ENCODE data around the gene PLG.
"Not testable (repeated sequence)": the region's sequence is repeated elsewhere in the genome, so short reads cannot be mapped to it uniquely, and the experiment has no call there.

The PLG gene

DNA sequence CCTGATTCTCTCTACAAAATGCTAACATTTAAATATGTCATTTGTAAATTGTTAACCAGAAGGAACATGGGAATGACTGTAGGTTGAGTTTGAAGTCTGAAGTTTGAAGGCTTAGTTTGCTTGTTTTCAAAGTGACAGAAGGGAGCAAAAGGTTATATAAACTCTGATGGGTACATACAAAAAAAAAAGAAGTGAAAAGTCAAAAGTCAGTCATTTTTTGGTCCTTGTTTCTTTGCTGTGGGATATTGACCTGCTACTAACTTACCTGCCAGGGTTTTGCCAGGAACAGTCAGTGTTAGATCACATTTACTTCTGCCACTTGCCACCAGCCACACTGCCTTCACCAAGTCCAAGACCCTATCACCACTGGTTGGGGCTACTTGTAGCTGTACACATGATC lies 6.9 kb downstream of the PLG start:
- not testable (repeated sequence) for DNase-seq

DNA sequence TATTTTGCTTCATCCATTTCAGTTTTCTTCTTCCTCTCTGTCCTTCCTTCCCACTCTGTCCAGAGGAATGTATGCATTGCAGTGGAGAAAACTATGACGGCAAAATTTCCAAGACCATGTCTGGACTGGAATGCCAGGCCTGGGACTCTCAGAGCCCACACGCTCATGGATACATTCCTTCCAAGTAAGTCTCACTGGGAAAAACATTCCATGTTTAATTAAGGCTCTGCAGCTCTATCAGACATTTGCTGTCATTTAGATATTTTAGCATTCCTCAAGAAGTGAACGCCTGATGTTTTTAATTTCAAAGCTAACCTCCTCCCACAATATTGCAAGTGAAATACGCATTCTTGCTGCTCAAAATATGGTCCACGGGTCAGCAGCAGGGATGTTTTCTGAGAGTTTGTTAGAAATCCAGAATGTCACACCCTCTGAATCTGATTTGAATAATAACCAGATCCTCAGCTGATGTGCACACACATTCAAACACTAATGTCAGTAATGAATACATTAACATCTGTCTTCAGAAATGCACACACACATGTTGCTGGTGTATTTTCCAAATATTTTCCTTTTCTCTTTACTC lies 12.8 kb downstream of the PLG start:
- DNase-seq, result peak; percentile 5

DNA sequence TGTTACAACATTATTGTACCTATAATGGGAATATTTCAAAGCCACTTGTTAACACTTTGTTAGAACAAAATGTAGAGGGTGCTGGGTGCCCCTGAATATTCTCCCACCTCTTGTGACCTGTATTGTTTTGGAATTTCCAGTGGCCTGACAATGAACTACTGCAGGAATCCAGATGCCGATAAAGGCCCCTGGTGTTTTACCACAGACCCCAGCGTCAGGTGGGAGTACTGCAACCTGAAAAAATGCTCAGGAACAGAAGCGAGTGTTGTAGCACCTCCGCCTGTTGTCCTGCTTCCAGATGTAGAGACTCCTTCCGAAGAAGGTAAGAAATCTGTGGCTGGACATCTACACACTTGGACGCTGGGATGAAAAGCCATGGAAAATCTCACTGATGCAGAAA lies 28.9 kb downstream of the PLG start:
- DNase-seq, result no peak

DNA sequence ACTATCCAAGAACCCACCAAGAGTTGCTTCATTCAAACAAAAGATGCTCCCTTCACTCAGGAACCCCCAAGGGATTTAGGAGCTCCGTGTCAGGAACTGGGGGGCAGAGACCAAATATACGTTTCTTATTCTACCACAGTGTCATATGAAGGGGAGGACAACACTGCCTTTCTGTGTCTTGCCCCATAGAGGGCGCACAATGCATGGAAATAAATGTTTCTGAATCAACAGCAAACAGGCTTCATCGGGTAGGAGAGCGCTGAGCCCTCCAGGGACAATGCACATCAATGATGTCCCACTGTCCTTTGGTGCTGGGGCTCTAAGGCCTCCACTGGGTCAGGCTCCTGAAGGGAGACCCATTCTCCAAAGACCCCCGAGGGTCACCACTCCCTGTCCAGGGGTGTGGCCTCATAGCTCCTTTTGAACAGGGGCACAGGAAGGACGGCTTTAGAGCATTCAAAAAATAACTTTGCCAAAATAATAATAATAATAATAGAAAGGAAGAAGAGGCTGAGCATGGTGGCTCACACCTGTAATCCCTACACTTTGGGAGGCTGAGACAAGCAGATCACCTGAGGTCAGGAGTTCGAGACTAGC lies 31.1 kb downstream of the PLG start:
- peak; percentile 30 for DNase-seq

DNA sequence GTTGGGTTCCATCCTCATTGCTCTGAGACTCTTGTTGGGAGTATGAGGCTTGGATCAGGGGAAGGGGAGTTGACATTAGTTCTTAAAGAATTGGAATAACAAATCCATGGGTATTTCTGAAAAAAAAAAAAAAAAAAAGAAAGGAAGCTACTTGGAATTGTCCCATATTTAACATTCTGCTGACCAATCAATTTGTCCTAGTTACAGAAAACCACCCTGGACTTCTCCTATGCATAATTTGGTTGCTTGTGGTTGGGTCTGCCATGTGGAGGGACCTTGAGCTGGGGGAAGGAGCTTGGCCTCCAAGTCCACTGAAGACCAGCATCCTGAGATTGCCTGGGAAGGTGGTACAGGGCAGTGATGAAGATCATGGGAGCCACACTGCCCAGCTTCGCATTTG lies 32.6 kb downstream of the PLG start:
- no peak for DNase-seq

DNA sequence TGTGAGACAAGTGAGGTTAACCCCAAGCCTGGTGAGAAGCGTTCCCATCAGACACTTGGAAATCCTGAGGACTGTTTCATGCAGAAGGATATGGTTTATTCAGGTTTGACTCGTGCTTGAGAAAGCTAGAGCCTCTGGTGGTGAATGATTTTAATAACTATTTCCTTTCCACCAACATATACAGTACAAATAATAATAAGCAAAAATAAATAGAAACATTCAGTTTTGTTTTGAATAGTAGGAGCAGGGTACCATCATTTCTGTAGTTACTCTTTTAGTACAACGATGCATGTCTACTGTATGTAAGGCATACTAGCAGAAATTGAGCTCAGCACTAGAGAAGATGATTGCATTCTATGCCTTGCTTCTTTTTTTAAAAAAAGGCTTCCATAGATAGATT lies 33.5 kb downstream of the PLG start:
- no peak for DNase-seq

DNA sequence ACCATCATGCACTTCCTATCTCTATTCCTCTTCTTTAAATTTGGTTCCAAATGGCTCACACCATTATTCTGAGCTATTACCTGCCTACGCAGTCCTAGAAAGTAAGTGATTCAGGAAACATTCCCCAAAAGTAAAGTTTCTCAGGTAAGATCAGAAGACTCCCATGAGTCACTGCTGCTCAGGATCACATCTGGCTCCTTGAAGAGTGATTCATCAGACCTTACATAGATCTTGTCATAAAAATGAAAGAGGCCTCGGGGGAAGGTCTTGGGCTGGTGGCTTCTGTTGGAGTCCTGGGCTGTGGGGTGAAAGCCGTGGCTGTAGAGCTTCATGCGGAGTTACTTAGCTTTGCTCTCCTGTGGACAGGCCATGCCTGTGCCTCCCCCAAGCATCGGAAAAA lies 35.9 kb downstream of the PLG start:
- DNase-seq, result no peak

DNA sequence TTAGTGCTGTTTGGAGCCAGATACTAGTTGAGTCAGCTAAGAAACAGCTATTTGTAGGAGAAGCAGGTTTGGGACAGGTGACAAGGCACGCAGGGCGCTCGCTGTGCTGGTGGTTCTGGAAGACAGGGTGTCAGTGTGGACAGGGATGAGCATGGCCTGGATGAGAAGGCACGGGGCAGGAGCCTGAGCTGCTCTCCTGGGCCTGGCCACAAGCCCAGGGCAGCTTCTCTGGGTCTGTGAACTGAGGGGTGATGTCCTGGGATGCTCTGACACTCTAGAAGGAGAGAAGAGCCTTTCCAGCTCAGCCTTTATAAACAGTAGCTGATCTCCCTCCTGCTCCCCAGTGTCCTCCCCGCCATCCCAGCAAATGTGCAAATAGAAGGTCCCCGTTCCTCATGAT lies 37.9 kb downstream of the PLG start:
- no peak for DNase-seq

DNA sequence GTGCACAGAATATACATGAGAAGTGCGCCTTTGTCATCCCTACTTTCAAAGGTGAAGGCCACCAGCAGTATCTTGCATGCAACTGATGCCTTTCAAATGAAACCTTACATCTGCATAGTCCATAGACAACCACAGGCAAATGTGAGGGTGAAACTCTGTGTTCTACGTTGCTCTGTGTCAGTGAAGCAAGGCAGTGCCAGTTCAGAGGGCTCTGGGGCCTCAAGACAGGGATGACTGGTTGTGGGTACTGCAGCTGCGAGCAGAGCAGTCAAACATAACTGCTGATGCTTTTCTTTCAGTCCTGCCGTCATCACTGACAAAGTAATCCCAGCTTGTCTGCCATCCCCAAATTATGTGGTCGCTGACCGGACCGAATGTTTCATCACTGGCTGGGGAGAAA lies 39.0 kb downstream of the PLG start:
- DNase-seq, result not testable (repeated sequence)

DNA sequence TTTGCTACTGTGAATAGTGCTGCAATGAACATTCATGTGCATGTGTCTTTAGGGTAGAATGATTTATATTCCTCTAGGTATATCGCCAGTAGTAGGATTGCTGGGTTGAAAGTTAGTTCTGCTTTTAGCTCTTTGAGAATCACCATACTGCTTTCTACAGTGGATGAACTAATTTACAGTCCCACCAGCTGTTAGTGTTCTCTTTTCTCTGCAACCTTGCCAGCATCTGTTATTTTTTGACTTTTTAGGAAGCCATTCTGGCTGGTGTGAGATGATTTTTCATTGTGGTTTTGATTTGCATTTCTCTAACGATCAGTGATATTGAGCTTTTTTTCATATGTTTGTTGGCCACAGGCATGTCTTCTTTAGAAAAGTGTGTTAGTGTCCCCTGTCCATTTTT lies 40.0 kb downstream of the PLG start:
- no peak for DNase-seq

DNA sequence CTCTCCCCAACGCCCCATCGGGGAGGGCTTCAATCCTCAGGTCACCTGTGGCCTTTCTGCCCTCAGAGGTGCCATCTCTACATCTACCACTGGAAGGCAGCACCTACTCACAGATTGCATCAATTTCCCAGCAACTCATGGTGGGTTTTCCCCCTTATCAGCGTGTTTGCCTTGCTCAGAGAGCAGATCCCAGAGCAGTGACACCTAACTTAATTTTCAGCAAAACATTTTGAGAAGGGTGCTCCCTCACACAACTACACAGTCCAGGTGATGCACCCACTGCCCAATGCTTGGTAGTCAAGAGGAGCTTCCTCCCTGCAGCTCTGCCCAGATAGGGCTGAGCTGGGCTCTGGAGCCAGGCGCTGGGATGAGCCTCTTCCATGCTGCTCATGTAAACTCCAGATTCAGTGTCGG lies 48.2 kb downstream of the PLG start:
- no peak for DNase-seq

DNA sequence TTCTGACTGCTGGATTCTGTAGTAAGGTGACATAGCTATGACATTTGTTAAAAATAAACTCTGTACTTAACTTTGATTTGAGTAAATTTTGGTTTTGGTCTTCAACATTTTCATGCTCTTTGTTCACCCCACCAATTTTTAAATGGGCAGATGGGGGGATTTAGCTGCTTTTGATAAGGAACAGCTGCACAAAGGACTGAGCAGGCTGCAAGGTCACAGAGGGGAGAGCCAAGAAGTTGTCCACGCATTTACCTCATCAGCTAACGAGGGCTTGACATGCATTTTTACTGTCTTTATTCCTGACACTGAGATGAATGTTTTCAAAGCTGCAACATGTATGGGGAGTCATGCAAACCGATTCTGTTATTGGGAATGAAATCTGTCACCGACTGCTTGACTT lies 51.2 kb downstream of the PLG start:
- DNase-seq, result not testable (repeated sequence)

DNA sequence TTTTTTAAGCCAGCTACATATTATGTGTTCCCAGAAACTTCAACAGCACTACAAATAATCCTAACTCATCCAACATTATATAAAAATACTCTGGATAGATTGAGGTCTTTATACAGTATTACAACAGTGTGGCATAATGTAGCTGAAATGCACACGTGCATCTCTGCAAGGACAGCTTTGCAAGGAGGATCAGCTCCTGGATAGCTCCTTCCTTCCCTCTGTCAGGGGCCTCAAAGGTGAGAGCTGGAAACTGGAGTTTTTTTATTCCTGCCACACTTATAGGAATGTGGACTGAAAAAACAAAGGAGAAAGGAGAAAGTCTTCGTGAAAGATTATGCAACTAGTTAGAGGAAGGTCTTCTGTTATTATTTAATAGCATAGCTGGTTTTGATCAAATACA lies 53.1 kb downstream of the PLG start:
- DNase-seq, result no peak

DNA sequence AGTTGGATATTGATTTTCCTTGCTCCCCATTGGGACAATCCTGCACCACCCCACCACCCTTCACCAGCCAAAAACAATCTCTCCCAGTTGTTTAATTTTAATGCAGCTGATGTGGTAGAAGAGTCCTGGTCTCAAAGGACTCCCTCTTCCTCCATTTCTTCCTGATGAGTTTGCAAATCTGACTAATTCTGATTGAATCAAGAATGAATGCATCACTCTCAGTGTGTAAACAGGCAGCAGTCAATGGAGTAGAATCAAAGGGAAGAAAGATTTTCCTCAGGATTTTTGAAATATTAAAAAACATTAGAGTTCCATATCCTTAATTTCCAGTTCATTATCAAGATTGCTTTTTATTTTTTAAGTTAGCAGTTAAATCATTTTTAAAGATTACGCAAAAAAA lies 54.0 kb downstream of the PLG start:
- no peak for DNase-seq

DNA sequence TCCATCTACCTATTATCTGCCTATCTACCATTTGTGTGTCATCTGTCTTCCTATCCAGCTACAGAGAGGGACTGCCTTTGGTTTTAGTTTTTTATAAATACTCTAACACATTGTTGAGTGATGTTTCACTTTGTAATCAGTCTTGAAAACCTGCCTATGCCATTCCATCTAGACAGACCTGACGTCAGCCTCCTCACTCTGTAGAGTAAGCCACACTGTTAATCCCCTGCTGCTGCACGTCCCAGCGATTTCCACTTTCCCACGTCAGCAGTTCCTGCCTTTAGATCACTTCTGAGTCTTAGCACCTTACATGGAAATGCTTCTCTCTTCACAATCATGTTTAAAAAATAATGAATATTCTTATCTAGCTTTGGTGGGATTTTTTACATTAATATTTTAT lies 54.8 kb downstream of the PLG start:
- no peak for DNase-seq

DNA sequence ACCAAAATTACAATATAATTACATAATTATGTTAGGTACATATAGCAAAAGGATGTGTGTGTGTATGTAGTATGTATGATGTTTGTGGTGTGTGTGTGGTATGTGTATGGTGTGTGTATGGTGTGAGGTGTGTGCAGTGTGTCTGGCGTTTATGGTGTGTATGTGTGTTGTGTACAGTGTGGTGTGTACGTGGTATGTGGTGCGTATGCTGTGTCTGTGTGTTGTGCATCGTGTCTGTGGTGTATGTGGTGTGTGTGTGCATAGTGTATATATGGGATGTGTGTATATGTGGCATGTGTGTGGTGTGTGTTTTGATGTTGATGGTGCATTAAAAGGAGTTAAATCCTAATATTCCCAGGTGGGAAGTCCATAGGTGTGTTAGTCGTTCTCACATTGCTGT lies 62.8 kb downstream of the PLG start:
- no peak for DNase-seq

DNA sequence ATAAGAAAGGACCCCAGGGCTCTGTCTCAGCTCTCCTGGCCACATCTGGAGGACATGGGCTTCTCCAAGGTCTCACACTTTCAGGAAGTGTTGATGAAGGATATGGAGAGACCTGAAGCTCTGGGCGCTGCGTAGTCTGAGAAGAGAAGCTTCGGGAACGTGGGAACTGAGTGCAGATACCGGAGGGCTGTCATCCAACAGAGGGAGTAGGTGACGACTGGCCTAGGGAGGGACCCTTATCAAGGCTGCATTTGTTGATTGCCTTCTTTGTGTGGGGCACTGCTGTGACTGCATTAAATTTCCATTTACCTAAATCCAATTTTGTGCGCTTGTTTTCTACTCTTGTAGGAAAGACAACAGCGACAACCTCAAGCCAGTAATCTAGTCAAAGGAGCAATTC lies 63.4 kb downstream of the PLG start:
- DNase-seq, result no peak

DNA sequence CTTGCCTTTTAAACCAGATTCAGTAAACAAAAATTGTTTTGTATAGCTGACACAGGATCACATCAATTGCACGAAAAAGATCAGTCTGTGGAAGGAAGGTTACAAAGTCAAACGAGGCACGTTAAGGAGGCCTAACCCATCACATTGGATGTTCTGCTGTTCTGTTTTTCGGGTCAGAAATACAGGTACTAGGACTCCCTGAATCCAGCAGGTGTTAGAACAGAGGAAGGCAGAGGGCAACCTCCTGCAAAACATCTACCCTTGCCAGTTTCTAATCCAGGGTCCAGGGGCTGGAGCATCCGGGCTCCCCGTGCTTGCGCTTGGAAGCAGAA lies 64.6 kb downstream of the PLG start:
- DNase-seq, result no peak

DNA sequence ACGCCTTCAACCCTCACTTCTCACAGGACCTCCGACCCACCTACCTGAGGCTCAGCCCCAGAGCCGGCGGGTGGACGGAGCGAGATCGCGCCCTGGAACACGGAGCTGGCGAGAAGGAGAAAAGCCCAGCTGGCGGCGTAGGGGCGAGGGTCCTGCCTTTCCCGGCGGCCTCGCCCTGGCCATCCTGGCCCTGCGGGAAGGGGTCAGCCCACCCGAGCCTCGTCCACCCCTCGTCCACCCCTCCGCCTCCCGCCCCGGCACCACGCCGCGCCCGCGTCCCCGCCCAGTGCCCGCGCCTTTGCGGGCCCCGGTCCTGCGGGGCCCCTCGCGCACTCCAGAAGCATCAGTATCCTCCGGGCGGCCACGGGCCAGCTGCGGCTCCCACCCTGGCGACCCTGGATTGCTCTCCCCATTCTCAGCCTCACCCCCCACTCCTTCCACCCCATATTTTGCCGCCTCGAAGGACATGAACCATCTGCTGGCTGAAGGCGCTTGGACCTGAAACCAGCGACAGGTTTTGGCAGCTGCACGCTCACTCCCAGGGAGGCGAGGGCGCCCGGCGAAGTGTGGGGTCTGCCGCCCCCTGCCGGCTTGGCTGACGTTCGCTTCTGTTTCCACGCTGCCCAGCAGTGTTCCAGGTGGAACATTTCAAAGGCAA lies 65.1 kb downstream of the PLG start:
- peak; percentile 23 for DNase-seq

DNA sequence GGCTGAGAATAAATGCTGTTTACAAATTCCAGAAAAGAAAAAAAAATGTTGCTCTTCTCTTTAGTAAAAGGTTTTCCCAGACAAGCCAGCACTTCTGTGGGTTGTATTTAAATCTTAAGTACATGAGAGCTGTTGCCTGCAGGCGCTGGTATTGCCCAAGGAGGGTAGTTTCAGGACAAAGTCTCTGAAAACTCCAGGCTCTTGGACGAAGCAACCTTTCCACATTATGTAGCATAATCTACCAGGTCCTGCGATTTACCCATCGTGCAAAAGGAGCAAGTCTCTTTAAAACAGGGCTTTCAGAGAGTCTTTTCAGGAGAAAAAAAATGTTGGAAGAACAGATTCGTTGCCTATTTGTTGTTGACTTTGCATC lies 65.6 kb downstream of the PLG start:
- DNase-seq, result no peak

DNA sequence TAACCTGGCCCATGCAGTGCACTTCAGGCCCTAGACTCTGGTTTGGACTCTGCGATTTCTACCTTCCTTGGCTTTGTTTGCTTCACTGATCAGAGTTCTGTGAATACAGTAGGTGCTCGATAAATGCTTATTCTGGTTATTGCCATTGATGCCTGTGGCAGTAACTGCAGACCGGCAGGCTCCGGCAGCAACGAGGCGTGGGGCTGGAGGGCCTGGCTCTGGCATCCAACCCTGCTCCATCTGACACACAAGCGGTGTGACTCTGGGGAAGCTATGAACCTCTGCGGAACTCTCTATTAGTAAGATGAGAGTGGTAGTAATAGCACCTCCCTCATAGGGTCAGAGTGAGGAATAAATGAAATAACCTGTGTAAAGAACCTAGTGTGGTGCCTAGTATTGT lies 66.1 kb downstream of the PLG start:
- DNase-seq, result no peak

DNA sequence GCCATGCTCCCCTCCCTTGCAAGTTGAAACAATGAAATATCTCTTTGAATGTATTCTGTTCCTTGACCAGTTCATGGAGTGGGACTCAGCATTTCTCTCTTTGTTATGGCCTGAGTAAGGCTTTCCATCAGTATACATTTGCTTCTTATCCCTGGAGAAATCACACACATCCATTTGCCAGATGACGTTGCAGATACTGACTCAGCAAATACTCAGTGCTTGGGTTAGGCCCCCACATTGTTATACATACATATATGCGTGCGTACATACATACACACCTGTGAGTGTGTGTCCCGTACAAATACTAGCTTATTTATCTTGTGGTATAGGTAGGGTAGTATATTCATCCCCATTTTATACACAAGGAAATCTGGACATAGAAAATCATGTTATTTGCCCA lies 72.4 kb downstream of the PLG start:
- no peak for DNase-seq

DNA sequence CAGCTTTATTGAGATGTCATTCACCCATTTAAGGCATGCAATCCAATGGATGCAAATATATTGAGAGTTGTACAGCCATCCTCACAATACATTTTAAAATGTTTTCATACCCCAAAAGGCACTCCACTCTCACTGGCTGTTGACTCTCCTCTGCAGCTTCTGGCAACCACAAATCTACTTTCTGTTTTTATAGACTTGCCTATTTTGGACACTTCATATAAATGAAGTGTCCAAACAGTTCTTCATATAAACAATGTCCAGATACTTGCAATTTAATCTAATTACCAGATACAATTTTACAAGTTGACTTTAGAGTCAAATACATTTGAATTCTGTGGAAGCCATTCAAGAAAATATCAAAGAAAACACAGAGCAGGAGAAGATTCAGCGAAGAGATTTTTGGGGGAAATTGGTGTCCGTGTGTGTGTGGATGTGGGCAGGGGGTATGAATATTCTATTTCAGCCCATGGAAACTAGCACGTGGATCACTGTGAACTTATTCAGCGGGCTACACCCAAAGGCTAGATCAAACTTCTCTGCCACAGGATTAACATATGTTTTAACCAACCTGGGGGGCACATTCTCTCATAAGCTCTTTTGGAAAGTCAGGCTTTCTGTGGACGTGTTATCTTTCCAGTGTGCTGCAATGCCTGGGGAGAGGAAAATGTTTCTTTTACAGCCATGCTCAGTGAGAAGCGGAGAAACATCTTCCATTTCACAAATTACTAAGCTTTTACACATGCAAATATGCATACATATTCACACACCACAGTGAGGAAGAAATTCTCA lies 73.9 kb downstream of the PLG start:
- DNase-seq, result no peak

DNA sequence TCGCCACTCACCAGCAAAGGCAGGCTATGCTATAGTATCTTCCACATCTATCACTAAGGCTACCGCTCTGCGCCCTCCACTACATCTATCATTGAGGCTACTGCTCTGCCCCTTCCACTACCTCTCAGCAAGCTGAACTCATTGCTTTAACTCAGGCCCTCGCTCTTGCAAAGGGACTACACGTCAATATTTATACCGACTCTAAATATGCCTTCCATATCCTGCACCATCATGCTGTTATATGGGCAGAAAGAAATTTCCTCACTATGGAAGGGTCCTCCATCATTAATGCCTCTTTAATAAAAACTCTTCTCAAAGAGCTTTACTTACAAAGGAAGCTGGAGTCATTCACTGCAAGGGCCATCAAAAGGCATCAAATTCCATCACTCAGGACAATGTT lies 77.1 kb downstream of the PLG start:
- not testable (repeated sequence) for DNase-seq

All from fibroblast of upper back skin (primary cell).